H1 (cell line): Measurements from ENCODE around the gene RNF144A. TPM values are rescaled to one million over a fixed set of nuclear protein-coding genes. Genes with fewer than 3 reads are reported as not detected.

Source experiments
- CTCF ChIA-PET: fragments of 300-600 bp; sonication (Branson Sonifier 250); formaldehyde crosslinking; loops from one replicate; lab custom pipeline; 2021; ENCODE audit not compliant: partially characterized antibody; lab: Charles Lee
- POLR2A ChIA-PET: fragments of 300-600 bp; sonication (Branson Sonifier 250); formaldehyde crosslinking; loops from one replicate; lab custom pipeline; 2021; ENCODE audit warnings: inconsistent platforms; ENCODE audit not compliant: partially characterized antibody; lab: Charles Lee
- DNase-seq, 2 experiments: peaks; one replicate each; pipeline versions ENCODE4 v3.0.0 to v3.0.0-alpha.2; 2010 to 2022; ENCODE audit warnings: low spot score in 2 of 2, low read depth in 1 of 2, mixed read lengths in 1 of 2
- FAIRE-seq: peaks from 2 replicates; lab custom pipeline; 2011; peaks lifted over from hg19 to GRCh38; lab: Jason Lieb, UNC
- H2AFZ ChIP-seq: 2 replicates; pipeline ENCODE4 v1.8.1; 2012; ENCODE audit warnings: low read length, inconsistent platforms
- H2AK5ac ChIP-seq: 2 replicates; pipeline ENCODE4 v1.6.1; 2013; ENCODE audit warnings: low read depth, low read length
- H2BK120ac ChIP-seq: replicated peaks from 2 replicates; pipeline ENCODE3; 2013; ENCODE audit warnings: low read depth, low read length, inconsistent platforms
- H2BK12ac ChIP-seq: 2 replicates; pipeline ENCODE4 v1.6.1; 2013; ENCODE audit warnings: low read depth, low read length
- H2BK15ac ChIP-seq: 2 replicates; pipeline ENCODE4 v1.6.1; 2013; ENCODE audit warnings: low read length
- H2BK20ac ChIP-seq: 2 replicates; pipeline ENCODE4 v1.6.1; 2013; ENCODE audit warnings: low read length
- H2BK5ac ChIP-seq: 2 replicates; pipeline ENCODE4 v1.6.1; 2013; ENCODE audit warnings: low read depth, low read length
- H3K14ac ChIP-seq: 2 replicates; pipeline ENCODE4 v1.6.1; 2013; ENCODE audit warnings: inconsistent platforms; ENCODE audit not compliant: insufficient read length
- H3K18ac ChIP-seq: 2 replicates; pipeline ENCODE4 v1.6.1; 2013; ENCODE audit warnings: low read length; ENCODE audit errors: extremely low read depth
- H3K23ac ChIP-seq: 2 replicates; pipeline ENCODE4 v1.6.1; 2013; ENCODE audit warnings: inconsistent platforms; ENCODE audit not compliant: insufficient read length
- H3K23me2 ChIP-seq: 2 replicates; pipeline ENCODE4 v1.6.1; 2013; ENCODE audit warnings: low read depth, low read length
- H3K27ac ChIP-seq: 2 replicates; pipeline ENCODE4 v1.6.1; 2011; ENCODE audit warnings: low read depth, low read length, inconsistent platforms
- H3K27me3 ChIP-seq, 4 experiments: replicated peaks in 1 of 4; 1 replicate in 1 of 4; 2 replicates in 3 of 4; pipeline versions ENCODE4 v1.6.1 to v1.8.1; 2011 to 2013; ENCODE audit warnings: low read length in 3 of 4, mild to moderate bottlenecking in 3 of 4, inconsistent platforms in 2 of 4, mixed read lengths in 2 of 4, moderate library complexity in 1 of 4; ENCODE audit not compliant: control insufficient read depth in 3 of 4, insufficient read depth in 3 of 4; ENCODE audit errors: extremely low read depth in 1 of 4
- H3K36me3 ChIP-seq, 4 experiments: 2 replicates each; pipeline versions ENCODE4 v1.6.1 to v1.8.1; 2011 to 2013; ENCODE audit warnings: mild to moderate bottlenecking in 4 of 4, low read length in 3 of 4, moderate library complexity in 2 of 4, control low read depth in 1 of 4, inconsistent platforms in 1 of 4; ENCODE audit not compliant: insufficient read depth in 4 of 4, control insufficient read depth in 2 of 4
- H3K4ac ChIP-seq: replicated peaks from 2 replicates; pipeline ENCODE3; 2013; ENCODE audit warnings: low read length, low read depth, mixed read lengths, inconsistent platforms; ENCODE audit not compliant: insufficient read length
- H3K4me1 ChIP-seq, 4 experiments: replicated peaks in 1 of 4; 1 replicate in 1 of 4; 2 replicates in 3 of 4; pipeline versions ENCODE4 v1.6.1 to v1.8.1; 2011 to 2013; ENCODE audit warnings: low read length in 3 of 4, inconsistent platforms in 2 of 4, mixed read lengths in 1 of 4; ENCODE audit not compliant: insufficient read depth in 4 of 4, control insufficient read depth in 3 of 4
- H3K4me2 ChIP-seq, 2 experiments: 2 replicates each; pipeline versions ENCODE4 v1.6.1 to v1.8.1; 2011 to 2013; ENCODE audit warnings: low read depth in 2 of 2, low read length in 2 of 2, control low read depth in 1 of 2, inconsistent platforms in 1 of 2, mild to moderate bottlenecking in 1 of 2; ENCODE audit not compliant: insufficient read depth in 1 of 2
- H3K4me3 ChIP-seq, 4 experiments: fragments of 200-600, 300-600 bp in 1 of 4; sonication (generic), shearing (Covaris generic), sonication (Bioruptor Twin) in 1 of 4; 2 replicates each; pipeline versions ENCODE4 v1.5.1 to v1.8.1; 2011 to 2016; ENCODE audit warnings: low read length in 4 of 4, low read depth in 3 of 4, control low read depth in 2 of 4, inconsistent platforms in 2 of 4, mild to moderate bottlenecking in 2 of 4, mixed read lengths in 1 of 4, moderate library complexity in 1 of 4; ENCODE audit not compliant: insufficient read depth in 2 of 4; ENCODE audit errors: extremely low read depth in 1 of 4
- H3K56ac ChIP-seq: replicated peaks from 2 replicates; pipeline ENCODE3; 2013; ENCODE audit warnings: low read depth, mild to moderate bottlenecking, mixed read lengths, low read length, inconsistent platforms; ENCODE audit not compliant: insufficient read length
- H3K79me1 ChIP-seq: 2 replicates; pipeline ENCODE4 v1.6.1; 2013; ENCODE audit warnings: low read depth, low read length, control low read depth
- H3K79me2 ChIP-seq, 2 experiments: 2 replicates each; pipeline versions ENCODE4 v1.6.1 to v1.8.1; 2012 to 2013; ENCODE audit warnings: low read length in 2 of 2, mild to moderate bottlenecking in 2 of 2, inconsistent platforms in 1 of 2; ENCODE audit not compliant: insufficient read depth in 2 of 2, control insufficient read depth in 1 of 2
- H3K9ac ChIP-seq, 4 experiments: replicated peaks in 1 of 4; 1 replicate in 1 of 4; 2 replicates in 3 of 4; pipeline versions ENCODE4 v1.6.1 to v1.8.1; 2011 to 2013; ENCODE audit warnings: low read depth in 3 of 4, low read length in 3 of 4, control low read depth in 2 of 4, mild to moderate bottlenecking in 2 of 4, moderate library complexity in 2 of 4, inconsistent platforms in 1 of 4; ENCODE audit errors: extremely low read depth in 1 of 4
- H3K9me3 ChIP-seq, 2 experiments: 2 replicates each; pipeline versions ENCODE4 v1.6.1 to v1.8.1; 2012 to 2013; ENCODE audit warnings: mild to moderate bottlenecking in 2 of 2, moderate library complexity in 2 of 2, control low read depth in 1 of 2, inconsistent platforms in 1 of 2, low read depth in 1 of 2, low read length in 1 of 2, mixed read lengths in 1 of 2; ENCODE audit not compliant: insufficient read depth in 2 of 2
- H4K20me1 ChIP-seq, 2 experiments: replicated peaks in 1 of 2; 2 replicates each; pipeline versions ENCODE3 to v1.8.1; 2011 to 2013; ENCODE audit warnings: inconsistent platforms in 2 of 2, low read length in 2 of 2, mild to moderate bottlenecking in 1 of 2; ENCODE audit not compliant: insufficient read depth in 2 of 2, control insufficient read depth in 1 of 2
- H4K5ac ChIP-seq: 2 replicates; pipeline ENCODE4 v1.6.1; 2013; ENCODE audit warnings: low read length, low read depth, mixed read lengths, inconsistent platforms; ENCODE audit not compliant: insufficient read length
- H4K8ac ChIP-seq: 2 replicates; pipeline ENCODE4 v1.8.0; 2013; ENCODE audit warnings: mild to moderate bottlenecking, moderate library complexity, low read length, inconsistent platforms; ENCODE audit not compliant: insufficient read depth; ENCODE audit errors: extremely low read depth
- H4K91ac ChIP-seq: replicated peaks from 2 replicates; pipeline ENCODE3; 2013; ENCODE audit warnings: low read length, mixed read lengths, inconsistent platforms; ENCODE audit not compliant: insufficient read length
- EP300 ChIP-seq, 2 experiments: IDR thresholded peaks; 1 replicate in 1 of 2; 2 replicates in 1 of 2; pipeline ENCODE4 v1.6.1; 2011 to 2012; ENCODE audit warnings: low read depth in 2 of 2, low read length in 2 of 2, mild to moderate bottlenecking in 2 of 2, borderline replicate concordance in 1 of 2, inconsistent platforms in 1 of 2, moderate library complexity in 1 of 2
- GTF2F1 ChIP-seq: IDR thresholded peaks from 2 replicates; pipeline ENCODE4 v1.6.1; 2012; ENCODE audit warnings: low read depth, low read length, improper control_type of control experiment, borderline replicate concordance
- POLR2A ChIP-seq, 2 experiments: IDR thresholded peaks; 1 replicate in 1 of 2; 2 replicates in 1 of 2; pipeline ENCODE4 v1.6.1; 2011; ENCODE audit warnings: low read depth in 2 of 2, low read length in 2 of 2, mild to moderate bottlenecking in 2 of 2; ENCODE audit errors: control extremely low read depth in 1 of 2
- RFX5 ChIP-seq: IDR thresholded peaks from 2 replicates; pipeline ENCODE4 v1.6.1; 2011; ENCODE audit warnings: low read depth, low read length, improper control_type of control experiment, borderline replicate concordance
- TAF1 ChIP-seq: IDR thresholded peaks from 2 replicates; pipeline ENCODE4 v1.6.1; 2011; ENCODE audit warnings: mild to moderate bottlenecking, low read depth, low read length
- ZNF274 ChIP-seq: IDR thresholded peaks from 2 replicates; pipeline ENCODE4 v1.7.0; 2012; ENCODE audit warnings: low read length, borderline replicate concordance; ENCODE audit errors: extremely low read depth
- WGBS, 2 experiments: shearing (Covaris generic) in 1 of 2; methylation state at CpG; one replicate each; pipeline versions ENCODE4 v1.1.6 to v1.1.7; 2013 to 2015; ENCODE audit warnings: low lambda C conversion rate in 2 of 2, mixed read lengths in 2 of 2, inconsistent platforms in 1 of 2, low coverage in 1 of 2, missing lambda C conversion rate in 1 of 2; ENCODE audit not compliant: insufficient replicate concordance in 2 of 2, insufficient coverage in 1 of 2, insufficient read length in 1 of 2; ENCODE audit errors: extremely low coverage in 1 of 2, missing lambda C conversion rate in 1 of 2; 5-methylcytosine and 5-hydroxymethylcytosine counted together
- polyA plus RNA-seq, 7 experiments: library from polyadenylated mRNA; depleted of rRNA in 3 of 7; stranded (reverse) in 5 of 7; unstranded in 2 of 7; fragments of >200 nt in 5 of 7; fragments of 200-250 nt in 2 of 7; gene quantifications; 1 replicate in 5 of 7; 2 replicates in 1 of 7; 4 replicates in 1 of 7; pipeline versions ENCODE4 v1.2.1 to v1.2.3, GENCODE V29; 2011 to 2013; ENCODE audit warnings: missing spikeins in 2 of 7, mixed read lengths in 2 of 7
- total RNA-seq: library from RNA; stranded (reverse); fragmentation: NEBNext Ultra II Directional; extraction: Animal tissue kit (Norgen Biotek cat#: 25700); gene quantifications from 2 replicates; pipeline ENCODE4 v1.2.1, GENCODE V29; 2021
- TF ChIP-seq, protein P1 (sequence below): IDR thresholded peaks from 2 replicates; pipeline ENCODE4 v1.6.1; 2011; ENCODE audit warnings: low read length, improper control_type of control experiment

The RNF144A gene
- total and polyA plus RNA-seq, 2 of the 8 experiments (the other 6 are each of a cell fraction or from before 2014, with no cell fraction given): 14.0 to 15.0 TPM

DNA sequence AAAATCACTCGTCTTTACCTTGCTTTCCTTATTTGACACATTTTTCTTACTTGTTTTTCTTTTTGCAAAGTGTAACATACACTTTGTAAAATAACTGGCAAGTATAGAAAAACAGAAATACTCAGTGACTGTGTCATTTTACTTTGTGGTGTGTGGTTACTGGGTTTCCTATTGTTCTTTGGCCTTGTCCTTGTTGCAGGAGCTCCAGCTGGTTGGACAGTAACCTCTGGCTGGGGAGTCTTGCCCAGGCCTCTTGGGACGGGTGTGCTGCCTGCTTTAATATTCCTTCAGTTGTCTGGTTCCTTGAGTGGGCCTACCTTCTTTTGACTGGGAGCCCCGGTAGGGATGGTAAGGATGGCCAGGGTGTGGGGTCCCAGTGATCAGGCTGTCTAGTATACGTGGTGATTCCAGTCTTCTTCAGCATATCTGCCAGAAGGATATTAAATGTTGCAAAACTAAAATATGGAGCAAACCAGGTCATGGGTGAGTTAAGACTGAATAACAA lies 53.8 kb downstream of the RNF144A start:
- Histone ChIP-seq H4K8ac (no peak overlapping the region), H3K4me2 (no peak overlapping the region), H3K27ac (no peak overlapping the region), H3K36me3 (no peaks in the 10 kb centered on the region), H2BK5ac (no peak overlapping the region), H3K56ac (no peak overlapping the region), H3K4me3 (no peak overlapping the region), H4K20me1 (peaks cover 0 to 1% of the 10 kb centered on the region in 2 experiments), H2BK12ac (no peak overlapping the region), H3K27me3 (no peaks in the 10 kb centered on the region), H3K79me2 (no peaks in the 10 kb centered on the region), H3K18ac (no peak overlapping the region), H3K23ac (no peak overlapping the region), H4K91ac (no peak overlapping the region), H3K14ac (no peak overlapping the region), H3K79me1 (no peaks in the 10 kb centered on the region), H2BK120ac (no peak overlapping the region), H3K9ac (no peak overlapping the region), H4K5ac (no peak overlapping the region), H2AFZ (no peak overlapping the region), H3K4ac (no peak overlapping the region), H2AK5ac (no peak overlapping the region), H3K9me3 (no peaks in the 10 kb centered on the region), H2BK15ac (no peak overlapping the region), H3K23me2 (no peaks in the 10 kb centered on the region), H2BK20ac (no peak overlapping the region), H3K4me1 (no peaks in the 10 kb centered on the region; a peak in 1 of 7 replicates)
- no peak for FAIRE-seq
- POLR2A ChIA-PET: no interaction called here
- TF ChIP-seq, protein P1, sequence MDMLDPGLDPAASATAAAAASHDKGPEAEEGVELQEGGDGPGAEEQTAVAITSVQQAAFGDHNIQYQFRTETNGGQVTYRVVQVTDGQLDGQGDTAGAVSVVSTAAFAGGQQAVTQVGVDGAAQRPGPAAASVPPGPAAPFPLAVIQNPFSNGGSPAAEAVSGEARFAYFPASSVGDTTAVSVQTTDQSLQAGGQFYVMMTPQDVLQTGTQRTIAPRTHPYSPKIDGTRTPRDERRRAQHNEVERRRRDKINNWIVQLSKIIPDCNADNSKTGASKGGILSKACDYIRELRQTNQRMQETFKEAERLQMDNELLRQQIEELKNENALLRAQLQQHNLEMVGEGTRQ: no peak
- TF ChIP-seq TAF1 (no peak), GTF2F1 (no peak), RFX5 (no peak), ZNF274 (no peak), POLR2A (IDR thresholded peaks at IDR 0.05; ENCODE audit: control extremely low read depth in 1 of 2, low read depth in 2 of 2, low read length in 2 of 2) (no peak), EP300 (IDR thresholded peaks at IDR 0.05; ENCODE audit: borderline replicate concordance in 1 of 2, low read depth in 2 of 2, low read length in 2 of 2) (no peak)
- CTCF ChIA-PET: no interaction called here
- WGBS, 2 experiments: 91% methylated on average over 4 of the region's 4 CpGs; no CpG with 5 or more reads in 1 of the 2 experiments
- DNase-seq: no peak
